SK-N-SH (cell line): Measurements from ENCODE around the gene SAT2. TPM values are rescaled to one million over a fixed set of nuclear protein-coding genes. Genes with fewer than 3 reads are reported as not detected.

Source experiments
- CTCF ChIA-PET: fragments of 300-600, 350-600 bp; formaldehyde crosslinking; extraction: SDS; loops from one replicate; lab custom pipeline; 2021; lab: Yijun Ruan, JAX
- POLR2A ChIA-PET: fragments of 350-600 bp; sonication (Branson Sonifier 250); formaldehyde crosslinking; extraction: SDS; loops from one replicate; lab custom pipeline; 2020; ENCODE audit warnings: antibody characterized with exemption, inconsistent platforms; lab: Yijun Ruan, JAX
- DNase-seq: peaks from one replicate; pipeline ENCODE4 v3.0.0; 2012
- H2AFZ ChIP-seq: fragments of 200-600 bp; sonication (generic); 2 replicates; pipeline ENCODE4 v1.8.1; 2016; ENCODE audit warnings: antibody characterized with exemption, mild to moderate bottlenecking, low read depth
- H3F3A ChIP-seq: fragments of 200-600 bp; sonication (generic); replicated peaks from 2 replicates; pipeline ENCODE3; 2016; ENCODE audit warnings: antibody characterized with exemption, mild to moderate bottlenecking; ENCODE audit not compliant: insufficient read depth
- H3K27ac ChIP-seq, 2 experiments: fragments of 200-500 bp in 1 of 2; fragments of 200-600 bp in 1 of 2; sonication (Bioruptor generic) in 1 of 2; sonication (generic), shearing (Covaris generic) in 1 of 2; 2 replicates each; pipeline versions ENCODE4 v1.5.1 to v1.6.1; 2014 to 2016; ENCODE audit warnings: low read depth in 2 of 2, inconsistent platforms in 1 of 2, low read length in 1 of 2, mild to moderate bottlenecking in 1 of 2, mixed read lengths in 1 of 2
- H3K27me3 ChIP-seq: fragments of 200-600 bp; sonication (generic), shearing (Covaris generic); 2 replicates; pipeline ENCODE4 v1.6.1; 2016; ENCODE audit warnings: mixed run types; ENCODE audit not compliant: insufficient read depth
- H3K36me3 ChIP-seq, 2 experiments: fragments of 200-500 bp in 1 of 2; fragments of 200-600 bp in 1 of 2; sonication (Bioruptor generic) in 1 of 2; sonication (generic) in 1 of 2; replicated peaks in 1 of 2; 2 replicates each; pipeline versions ENCODE3 to v1.5.1; 2014 to 2016; ENCODE audit warnings: low read length in 1 of 2, mild to moderate bottlenecking in 1 of 2; ENCODE audit not compliant: insufficient read depth in 2 of 2, control insufficient read depth in 1 of 2
- H3K4me1 ChIP-seq, 2 experiments: fragments of 200-500 bp in 1 of 2; fragments of 200-600 bp in 1 of 2; sonication (Bioruptor generic) in 1 of 2; sonication (generic), shearing (Covaris generic) in 1 of 2; 2 replicates each; pipeline versions ENCODE4 v1.5.1 to v1.6.1; 2014 to 2016; ENCODE audit warnings: low read depth in 1 of 2, low read length in 1 of 2, mixed run types in 1 of 2; ENCODE audit not compliant: insufficient read depth in 2 of 2, control insufficient read depth in 1 of 2
- H3K4me2 ChIP-seq: fragments of 200-600 bp; sonication (generic), shearing (Covaris generic); 2 replicates; pipeline ENCODE4 v1.6.1; 2017; ENCODE audit warnings: mixed run types
- H3K4me3 ChIP-seq, 2 experiments: fragments of 200-500 bp in 1 of 2; fragments of 200-600 bp in 1 of 2; sonication (Bioruptor generic) in 1 of 2; sonication (generic), shearing (Covaris generic) in 1 of 2; 2 replicates each; pipeline versions ENCODE4 v1.5.1 to v1.8.1; 2014 to 2016; ENCODE audit warnings: low read depth in 2 of 2, inconsistent platforms in 1 of 2, low read length in 1 of 2, mild to moderate bottlenecking in 1 of 2, mixed read lengths in 1 of 2, moderate library complexity in 1 of 2
- H3K79me2 ChIP-seq: fragments of 200-600 bp; sonication (generic); 2 replicates; pipeline ENCODE4 v1.8.1; 2017; ENCODE audit warnings: mild to moderate bottlenecking; ENCODE audit not compliant: insufficient read depth
- H3K9ac ChIP-seq: fragments of 200-600 bp; sonication (generic); 2 replicates; pipeline ENCODE4 v1.6.1; 2017; ENCODE audit warnings: mixed run types
- H3K9me2 ChIP-seq: fragments of 200-600 bp; sonication (generic); 2 replicates; pipeline ENCODE4 v1.6.1; 2017; ENCODE audit warnings: mixed run types
- H3K9me3 ChIP-seq: fragments of 200-600 bp; sonication (generic); 2 replicates; pipeline ENCODE4 v1.6.1; 2017; ENCODE audit warnings: mixed run types, mild to moderate bottlenecking, moderate library complexity
- H4K20me1 ChIP-seq: fragments of 200-600 bp; sonication (generic); 2 replicates; pipeline ENCODE4 v1.6.1; 2017; ENCODE audit warnings: mild to moderate bottlenecking, mixed run types; ENCODE audit not compliant: insufficient read depth
- GABPA ChIP-seq: IDR thresholded peaks from 2 replicates; pipeline ENCODE4 v1.4.0; 2012; ENCODE audit warnings: low read depth, mild to moderate bottlenecking
- MXI1 ChIP-seq: IDR thresholded peaks from 2 replicates; pipeline ENCODE4 v1.6.1; 2012; ENCODE audit warnings: mild to moderate bottlenecking, low read depth, low read length, improper control_type of control experiment
- PBX3 ChIP-seq: IDR thresholded peaks from 2 replicates; pipeline ENCODE4; 2012
- REST ChIP-seq: IDR thresholded peaks from 2 replicates; pipeline ENCODE4 v1.6.1; 2012; ENCODE audit warnings: mild to moderate bottlenecking, low read depth, low read length, moderate library complexity
- RFX5 ChIP-seq: IDR thresholded peaks from 2 replicates; pipeline ENCODE4 v1.6.1; 2012; ENCODE audit warnings: mild to moderate bottlenecking, improper control_type of control experiment, low read length
- SMC3 ChIP-seq: IDR thresholded peaks from 2 replicates; pipeline ENCODE4 v1.6.1; 2012; ENCODE audit warnings: low read depth, low read length, improper control_type of control experiment
- USF1 ChIP-seq: IDR thresholded peaks from 2 replicates; pipeline ENCODE4 v1.4.0; 2012; ENCODE audit warnings: low read depth, borderline replicate concordance
- USF2 ChIP-seq: fragments of 150-350 bp; IDR thresholded peaks from 2 replicates; pipeline ENCODE4 v1.6.1; 2017; ENCODE audit warnings: antibody characterized with exemption, low read length, low read depth, borderline replicate concordance
- YY1 ChIP-seq: IDR thresholded peaks from 2 replicates; pipeline ENCODE4 v1.4.0; 2012; ENCODE audit warnings: low read depth, mild to moderate bottlenecking
- WGBS: methylation state at CpG from one replicate; pipeline ENCODE4 v1.1.6; 2017; ENCODE audit warnings: low lambda C conversion rate; 5-methylcytosine and 5-hydroxymethylcytosine counted together
- polyA plus RNA-seq, 3 experiments: library from polyadenylated mRNA; depleted of rRNA; stranded (reverse); fragments of >200 nt; gene quantifications; 2 replicates each; pipeline ENCODE4 v1.2.3, GENCODE V29; 2012

Gene SAT2
- polyA plus RNA-seq, 1 of the 3 experiments (the other 2 are of a cell fraction): 43.1 TPM

GRCh38 chr17:7612294-7612640 is 15.4 kb downstream of the SAT2 start:
- Histone ChIP-seq H3K9me3 (no peaks in the 10 kb centered on the region), H3K79me2 (peaks cover 70% of the 10 kb centered on the region), H3K36me3 (peaks cover 11 to 34% of the 10 kb centered on the region in 2 experiments), H4K20me1 (peaks cover 56% of the 10 kb centered on the region), H3K9me2 (no peaks in the 10 kb centered on the region), H2AFZ (no peak overlapping the region), H3K4me3 (peak overlapping the region in 1 of 2 experiments; percentile 90; a peak in 1 of 4 replicates), H3K9ac (no peak overlapping the region), H3K27ac (peak overlapping the region; percentile 1 to 27; a peak in 2 of 4 replicates), H3K4me1 (peaks cover 0 to 18% of the 10 kb centered on the region in 2 experiments; a peak in 3 of 4 replicates), H3K27me3 (no peaks in the 10 kb centered on the region), H3F3A (peaks cover 4% of the 10 kb centered on the region), H3K4me2 (peak overlapping the region; percentile 93)
- no peak for TF ChIP-seq RFX5
- TF ChIP-seq PBX3: no peak
- no peak for TF ChIP-seq USF1
- no peak for TF ChIP-seq MXI1
- TF ChIP-seq GABPA: no peak
- TF ChIP-seq YY1: no peak
- TF ChIP-seq REST: no peak
- no peak for TF ChIP-seq SMC3
- TF ChIP-seq USF2: no peak
- no peak for DNase-seq
- POLR2A ChIA-PET: no interaction called here
- CTCF ChIA-PET: interaction anchor here (1.2 to 2.9 kb wide), 6 partner anchors 11 to 104 kb away, joined by 3 to 14 read pairs (median 6); partner anchors contain the start of genes SOX15, TP53 and WRAP53
- WGBS: 97% methylated on average over 1 of the region's 1 CpG
